SK-N-DZ (cell line): ENCODE data around the gene TAS1R3.
"Not testable (repeated sequence)": the region's sequence is repeated elsewhere in the genome, so short reads cannot be mapped to it uniquely, and the experiment has no call there.

ENCODE experiments used
- DNase-seq: peaks from one replicate; pipeline ENCODE4 v3.0.0-alpha.2; 2015; ENCODE audit warnings: low spot score

TAS1R3 gene

DNA sequence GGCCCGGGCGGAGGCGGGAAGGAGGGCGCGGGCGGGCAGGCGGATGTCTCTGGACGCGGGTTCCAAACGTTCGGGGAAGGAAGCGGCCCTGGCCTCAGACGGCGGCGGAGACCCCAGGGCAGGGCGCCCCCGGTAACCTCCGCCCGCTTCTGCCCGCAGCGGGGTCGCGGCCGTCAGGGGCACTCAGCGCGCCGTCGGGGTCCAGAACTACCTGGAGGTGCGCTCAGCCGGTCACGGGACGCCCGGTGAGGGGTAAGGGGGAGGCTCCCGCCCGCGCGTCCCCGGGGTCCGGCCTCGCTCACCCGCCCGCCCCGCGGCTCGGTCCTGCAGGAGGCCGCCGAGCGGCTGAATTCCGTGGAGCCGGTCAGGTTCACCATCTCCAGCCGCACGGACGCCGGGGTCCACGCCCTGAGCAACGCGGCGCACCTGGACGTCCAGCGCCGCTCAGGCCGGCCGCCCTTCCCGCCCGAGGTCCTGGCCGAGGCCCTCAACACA is 22.3 kb upstream of the TAS1R3 start:
- no peak for DNase-seq

DNA sequence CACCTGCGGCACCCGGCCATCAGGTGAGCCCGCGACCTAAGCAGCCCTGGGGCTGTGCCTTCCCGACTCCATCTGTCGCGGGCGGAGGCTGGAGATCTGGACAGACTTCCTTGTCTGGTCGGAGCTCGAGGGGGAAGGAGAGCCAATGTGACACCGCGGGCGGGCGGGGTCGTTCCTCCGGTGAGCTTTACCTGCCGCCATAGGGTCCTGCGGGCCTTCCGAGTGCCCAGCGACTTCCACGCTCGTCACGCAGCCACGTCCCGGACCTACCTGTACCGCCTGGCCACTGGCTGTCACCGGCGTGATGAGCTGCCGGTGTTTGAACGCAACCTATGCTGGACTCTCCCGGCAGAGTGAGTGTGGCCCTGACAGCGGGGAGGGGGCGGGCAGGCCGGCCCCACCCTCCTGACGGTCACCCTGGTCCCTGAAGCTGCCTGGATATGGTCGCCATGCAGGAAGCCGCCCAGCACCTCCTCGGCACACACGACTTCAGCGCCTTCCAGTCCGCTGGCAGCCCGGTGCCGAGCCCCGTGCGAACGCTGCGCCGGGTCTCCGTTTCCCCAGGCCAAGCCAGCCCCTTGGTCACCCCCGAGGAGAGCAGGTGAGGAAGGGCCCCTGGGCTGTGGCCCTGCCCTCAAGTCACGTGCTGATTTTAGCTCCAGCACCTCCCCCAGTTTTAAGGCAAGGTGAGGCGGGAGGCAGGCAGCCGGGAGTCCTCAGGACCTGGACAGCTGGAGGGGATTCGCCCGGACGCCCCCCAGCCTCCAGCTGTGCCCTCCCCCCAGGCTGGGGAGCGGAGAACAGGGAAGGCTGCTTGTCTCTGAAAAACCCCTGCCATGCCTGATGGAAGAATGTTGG is 21.6 kb upstream of the TAS1R3 start:
- DNase-seq, result no peak

DNA sequence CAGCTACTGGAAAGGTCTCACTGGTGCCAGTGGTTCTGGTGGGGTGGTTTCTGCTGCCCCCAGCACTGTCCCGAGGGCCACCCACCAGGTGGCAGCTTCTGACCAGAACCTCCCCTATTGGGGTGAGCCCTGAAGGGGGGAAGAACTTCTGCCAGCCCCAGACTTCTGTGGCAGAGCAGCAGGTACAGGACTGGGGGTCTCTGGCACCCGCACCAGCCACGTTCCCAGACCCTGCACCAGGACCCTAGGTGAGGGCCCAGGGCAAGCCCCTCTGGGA is 21.0 kb upstream of the TAS1R3 start:
- DNase-seq, result no peak

GRCh38 chr1:1310476-1311053 is 20.5 kb upstream of the TAS1R3 start:
- DNase-seq, result no peak

- DNase-seq, result no peak
Observed at GRCh38 chr1:1311107-1312104, 19.7 kb upstream of the TAS1R3 start.

DNA sequence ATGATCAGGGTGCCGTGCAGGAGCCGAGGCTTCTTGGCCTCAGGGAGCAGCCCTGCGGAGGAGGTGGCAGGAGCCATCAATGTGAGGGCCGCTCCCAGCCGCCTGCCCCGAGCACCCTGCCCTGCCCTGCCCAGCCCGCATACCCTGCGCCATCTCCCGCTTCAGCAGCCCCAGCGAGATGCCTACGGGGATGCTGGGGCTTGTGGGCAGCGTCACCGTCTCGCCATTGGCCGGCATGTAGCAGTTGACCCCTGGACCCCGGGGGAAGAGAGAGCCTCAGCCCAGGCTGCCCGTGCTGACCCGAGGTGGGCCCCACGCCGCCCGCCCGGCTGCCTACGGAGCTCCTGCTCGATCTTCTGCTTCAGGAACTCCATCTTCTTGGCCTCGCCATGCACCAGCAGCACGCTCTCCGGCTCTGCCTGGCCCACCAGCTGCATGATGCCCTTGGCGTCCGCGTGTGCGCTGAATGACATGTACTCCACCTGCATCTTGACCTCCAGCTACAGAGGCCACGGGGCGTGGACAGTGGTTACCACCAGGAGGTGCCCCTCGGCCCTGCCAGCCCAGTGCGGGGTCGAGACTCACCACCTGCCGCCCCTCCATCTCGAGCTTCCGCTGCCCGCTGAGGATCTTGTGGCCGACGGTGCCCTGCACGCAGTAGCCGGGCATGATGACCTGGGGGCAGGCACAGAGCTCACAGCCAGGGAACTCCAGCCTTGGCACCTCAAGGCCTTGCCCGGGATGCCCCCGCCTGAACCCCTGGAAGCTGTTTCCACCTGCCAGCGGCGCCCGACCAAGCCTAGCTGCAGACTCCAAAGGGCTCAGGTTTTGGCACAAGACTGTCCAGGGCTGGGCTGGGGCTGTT is 18.4 kb upstream of the TAS1R3 start:
- DNase-seq, result no peak

- no peak for DNase-seq
Observed at GRCh38 chr1:1313500-1314236, 17.4 kb upstream of the TAS1R3 start.

GRCh38 chr1:1314237-1314586 is 16.9 kb upstream of the TAS1R3 start:
- no peak for DNase-seq

- DNase-seq, result no peak
Observed at GRCh38 chr1:1314678-1315335, 16.3 kb upstream of the TAS1R3 start.

GRCh38 chr1:1315435-1315954 is 15.6 kb upstream of the TAS1R3 start:
- no peak for DNase-seq

DNA sequence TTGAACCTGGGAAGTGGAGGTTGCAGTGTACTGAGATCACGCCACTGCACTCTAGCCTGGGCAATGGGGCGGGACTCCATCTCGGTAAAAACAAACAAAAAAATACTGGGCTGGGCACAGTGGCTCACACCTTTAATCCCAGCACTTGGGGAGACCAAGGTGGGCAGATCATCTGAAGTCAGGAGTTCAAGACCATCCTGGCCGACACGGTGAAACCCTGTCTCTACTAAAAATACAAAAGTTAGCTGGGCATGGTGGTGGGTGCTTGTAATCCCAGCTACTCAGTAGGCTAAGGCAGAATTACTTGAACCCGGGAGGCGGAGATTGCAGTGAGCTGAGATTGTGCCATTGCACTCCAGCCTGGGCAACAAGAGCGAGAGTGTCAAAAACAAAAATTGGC is 14.9 kb upstream of the TAS1R3 start:
- not testable (repeated sequence) for DNase-seq

GRCh38 chr1:1317420-1317819 is 13.7 kb upstream of the TAS1R3 start:
- DNase-seq, result no peak

DNA sequence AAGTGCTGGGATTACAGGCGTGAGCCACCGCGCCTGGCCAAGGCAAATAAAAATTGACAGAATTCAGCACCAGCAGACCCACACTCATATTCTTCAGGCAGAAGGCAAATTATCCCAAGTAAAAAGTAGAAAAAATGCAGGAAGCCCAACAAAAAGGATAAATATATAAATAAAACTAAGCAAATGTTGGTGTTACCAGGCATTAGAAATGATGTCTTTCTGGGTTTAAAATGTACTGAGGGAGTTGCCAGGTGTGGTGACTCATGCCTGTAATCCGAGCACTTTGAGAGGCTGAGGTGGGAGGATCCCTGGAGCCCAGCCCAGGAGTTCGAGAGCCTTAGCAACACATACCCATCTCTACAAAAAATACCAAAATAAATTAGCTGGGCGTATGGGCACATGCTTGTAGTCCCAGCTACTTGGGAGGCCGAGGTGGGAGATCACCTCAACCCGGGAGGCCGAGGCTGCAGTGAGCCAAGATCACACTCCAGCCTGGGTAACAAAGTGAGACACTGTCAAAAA is 12.9 kb upstream of the TAS1R3 start:
- DNase-seq, result no peak

GRCh38 chr1:1318777-1319645 is 12.1 kb upstream of the TAS1R3 start:
- DNase-seq, result no peak

GRCh38 chr1:1319646-1319941 is 11.5 kb upstream of the TAS1R3 start:
- no peak for DNase-seq

DNA sequence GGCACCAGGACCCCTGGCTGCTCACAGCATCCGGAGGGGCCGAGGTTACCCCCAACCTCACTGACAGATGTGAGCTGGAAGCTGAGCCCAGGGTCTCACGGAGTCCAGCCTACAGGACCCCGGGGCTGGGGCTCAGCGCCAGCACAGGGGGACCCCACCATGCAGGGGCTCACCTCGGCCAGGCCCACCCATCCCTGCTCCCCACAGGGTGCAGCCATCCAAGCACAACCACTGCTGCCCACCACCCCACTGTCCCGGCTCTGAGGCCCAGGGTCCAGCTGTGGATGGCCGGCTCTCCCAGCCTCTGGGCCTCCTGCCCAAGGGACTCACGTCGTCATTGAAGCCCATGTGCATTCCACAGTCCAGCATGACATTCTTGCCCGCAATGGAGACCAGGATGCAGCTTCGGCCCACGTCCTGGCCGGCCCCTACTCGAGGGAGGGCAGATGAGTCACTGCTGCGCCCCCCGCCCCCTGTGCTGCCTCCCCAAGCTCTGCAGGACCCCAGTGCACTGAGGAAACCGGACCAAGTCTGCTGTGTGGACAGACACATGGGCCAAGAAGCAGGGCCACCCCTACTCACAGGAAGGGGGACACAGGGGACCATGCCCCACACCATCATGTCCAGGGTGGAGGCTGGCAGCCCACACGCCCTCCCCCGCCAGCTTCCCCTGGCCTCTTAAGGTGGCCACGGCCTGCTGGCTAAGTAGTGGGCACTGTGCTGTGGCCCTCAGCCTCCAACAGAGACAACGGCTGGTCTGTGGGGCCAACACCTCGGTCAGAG is 10.2 kb upstream of the TAS1R3 start:
- no peak for DNase-seq

GRCh38 chr1:1321477-1321876 is 9.6 kb upstream of the TAS1R3 start:
- no peak for DNase-seq

- DNase-seq, result no peak
Observed at GRCh38 chr1:1322418-1322817, 8.7 kb upstream of the TAS1R3 start.
